ENCODE data around the gene GALNS. TPM values are rescaled to one million over a fixed set of nuclear protein-coding genes. Genes with fewer than 3 reads are reported as not detected.

Gene GALNS
- total and polyA plus RNA-seq, 2 of the 13 experiments (the other 11 are each of a cell fraction or from before 2014, with no cell fraction given): 9.2 to 9.8 TPM

- Histone ChIP-seq H4K20me1 (ENCODE audit: insufficient read depth, low read length) (no peaks in the 10 kb centered on the region), H3K4me2 (ENCODE audit: low read depth, low read length) (no peak overlapping the region), H3K27ac (ENCODE audit: extremely low read length, insufficient read depth, low read length) (no peak overlapping the region), H3K4me3 (replicated peaks in 1 of 3; ENCODE audit: insufficient read depth in 1 of 3, low read depth in 2 of 3, low read length in 3 of 3) (no peak overlapping the region), H3K9me3 (ENCODE audit: low read length) (no peaks in the 10 kb centered on the region), H3K36me3 (replicated peaks in 1 of 2; ENCODE audit: control insufficient read depth in 1 of 2, insufficient read depth in 2 of 2, low read length in 2 of 2) (no peaks in the 10 kb centered on the region), H3K27me3 (ENCODE audit: control insufficient read depth in 1 of 2, insufficient read depth in 2 of 2, low read length in 2 of 2) (no peaks in the 10 kb centered on the region), H3K9ac (ENCODE audit: insufficient read depth, low read depth, low read length) (no peak overlapping the region), H3K79me2 (ENCODE audit: insufficient read depth, low read length) (no peaks in the 10 kb centered on the region), H3K4me1 (ENCODE audit: insufficient read depth, low read length) (0 out of 2 replicates have a peak, but pooled peaks cover 7% of the 10 kb centered on the region), H2AFZ (ENCODE audit: low read length) (no peak overlapping the region)
- intact Hi-C loops (cut with micrococcal nuclease; ENCODE audit: unreplicated experiment) (no loop called here), in situ Hi-C loops (cut with HindIII; ENCODE audit: extremely low pct_ligation_motif_present, low pct_unique_long_range_greater_than_20kb) (no loop called here)
- DNase-seq (ENCODE audit: low spot score) (peak; percentile 23), FAIRE-seq (no peak), ATAC-seq (peak; percentile 79)
- peak; percentile 28; the same call in 1 of the 2 replicates for TF ChIP-seq STAG1 (CRISPR knock-in tag; IDR thresholded peaks at IDR 0.05)
- peak; percentile 50 for TF ChIP-seq FOSL2 (CRISPR knock-in tag; IDR thresholded peaks at IDR 0.05)
- TF ChIP-seq ZBTB43 (CRISPR knock-in tag; conservative IDR thresholded peaks at IDR 0.05): no peak
- TF ChIP-seq ZNF263 (CRISPR knock-in tag; IDR thresholded peaks at IDR 0.05): peak; percentile 71
- 0 out of 2 replicates have a peak, but pooled peaks have one; percentile 12 for TF ChIP-seq CREB1 (IDR thresholded peaks at IDR 0.05)
- TF ChIP-seq CREB1 (CRISPR knock-in tag; IDR thresholded peaks at IDR 0.05): no peak
- TF ChIP-seq TEAD2 (CRISPR knock-in tag; IDR thresholded peaks at IDR 0.05): no peak
- TF ChIP-seq MIXL1 (CRISPR knock-in tag; IDR thresholded peaks at IDR 0.05): no peak
- TF ChIP-seq RAD21 (CRISPR knock-in tag; IDR thresholded peaks at IDR 0.05): peak; percentile 17; the same call in 1 of the 2 replicates
- no peak for TF ChIP-seq PLSCR1 (CRISPR knock-in tag; IDR thresholded peaks at IDR 0.05; ENCODE audit: borderline replicate concordance)
- TF ChIP-seq ZNF138 (CRISPR knock-in tag; IDR thresholded peaks at IDR 0.05; ENCODE audit: low read depth): no peak
- peak; percentile 48 for TF ChIP-seq AGO2 (optimal IDR thresholded peaks at IDR 0.05; ENCODE audit: low read depth, low read length)
- no peak for TF ChIP-seq MBD4 (IDR thresholded peaks at IDR 0.05; ENCODE audit: borderline replicate concordance, low read length)
- TF ChIP-seq AGO1 (IDR thresholded peaks at IDR 0.05; ENCODE audit: low read depth, low read length, poor library complexity, severe bottlenecking): peak; percentile 45
- 72% methylated on average over 9 of the region's 13 CpGs for WGBS (ENCODE audit: low lambda C conversion rate)
- POLR2A ChIA-PET: no interaction called here
- CTCF ChIA-PET (ENCODE audit: low intra/inter-chr PET ratio, low total read pairs): no interaction called here
- BruUV-seq (replicated peaks): no TSS peak
Observed at GRCh38 chr16:88831838-88832237, 24.9 kb downstream of the GALNS start.
